Breast epithelium (tissue), 3 donors: ENCODE results near the gene C2orf15.

ENCODE experiments used
- POLR2A ChIP-seq: fragments of 450-650 bp; IDR thresholded peaks from one replicate; pipeline ENCODE4 v1.6.1; 2016; ENCODE audit warnings: antibody characterized with exemption, mild to moderate bottlenecking, moderate library complexity
- TF ChIP-seq, protein P1 (sequence below), 3 donors: fragments of 450-650 bp; IDR thresholded peaks; one replicate each; pipeline ENCODE4 v1.5.1; 2016 to 2017; ENCODE audit warnings: antibody characterized with exemption in 3 of 3, mild to moderate bottlenecking in 3 of 3, moderate library complexity in 3 of 3

DNA sequence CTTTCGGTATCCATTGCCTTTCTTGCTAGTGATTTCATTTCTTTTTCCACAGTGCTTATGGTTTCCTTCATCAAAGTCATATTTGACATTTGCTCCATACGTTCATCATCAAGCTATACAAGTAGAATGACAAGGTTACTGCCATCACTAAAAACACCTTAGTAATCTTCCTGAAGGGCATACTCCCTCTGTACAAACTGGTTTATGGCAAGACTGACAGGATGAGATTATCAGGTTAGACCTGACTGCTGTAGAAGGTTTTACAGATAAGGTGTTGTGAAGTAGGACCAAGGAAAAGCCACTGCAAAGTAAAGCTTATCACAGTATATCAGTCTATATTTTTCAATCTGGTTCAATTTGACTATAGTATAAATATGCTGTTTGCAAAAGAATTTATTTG is 37.5 kb upstream of the C2orf15 start:
- TF ChIP-seq, protein P1, sequence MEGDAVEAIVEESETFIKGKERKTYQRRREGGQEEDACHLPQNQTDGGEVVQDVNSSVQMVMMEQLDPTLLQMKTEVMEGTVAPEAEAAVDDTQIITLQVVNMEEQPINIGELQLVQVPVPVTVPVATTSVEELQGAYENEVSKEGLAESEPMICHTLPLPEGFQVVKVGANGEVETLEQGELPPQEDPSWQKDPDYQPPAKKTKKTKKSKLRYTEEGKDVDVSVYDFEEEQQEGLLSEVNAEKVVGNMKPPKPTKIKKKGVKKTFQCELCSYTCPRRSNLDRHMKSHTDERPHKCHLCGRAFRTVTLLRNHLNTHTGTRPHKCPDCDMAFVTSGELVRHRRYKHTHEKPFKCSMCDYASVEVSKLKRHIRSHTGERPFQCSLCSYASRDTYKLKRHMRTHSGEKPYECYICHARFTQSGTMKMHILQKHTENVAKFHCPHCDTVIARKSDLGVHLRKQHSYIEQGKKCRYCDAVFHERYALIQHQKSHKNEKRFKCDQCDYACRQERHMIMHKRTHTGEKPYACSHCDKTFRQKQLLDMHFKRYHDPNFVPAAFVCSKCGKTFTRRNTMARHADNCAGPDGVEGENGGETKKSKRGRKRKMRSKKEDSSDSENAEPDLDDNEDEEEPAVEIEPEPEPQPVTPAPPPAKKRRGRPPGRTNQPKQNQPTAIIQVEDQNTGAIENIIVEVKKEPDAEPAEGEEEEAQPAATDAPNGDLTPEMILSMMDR (IDR thresholded peaks at IDR 0.05) = no peak
- no peak for TF ChIP-seq POLR2A
